Erythroblast (primary cell): ENCODE results near the gene FPR3.

Source experiments
- GATA1 ChIP-seq: IDR thresholded peaks from 2 replicates; pipeline ENCODE4 v1.6.1; 2011; ENCODE audit warnings: low read depth, mild to moderate bottlenecking, control low read depth, low read length, moderate library complexity
- POLR2A ChIP-seq: IDR thresholded peaks from 2 replicates; pipeline ENCODE4 v1.6.1; 2011; ENCODE audit warnings: mild to moderate bottlenecking, low read length

GRCh38 chr19:51821921-51822320 lies 27.0 kb downstream of the FPR3 start:
- TF ChIP-seq POLR2A (no peak), GATA1 (no peak)
